Measurements from ENCODE around the gene RREB1.

The RREB1 gene

DNA sequence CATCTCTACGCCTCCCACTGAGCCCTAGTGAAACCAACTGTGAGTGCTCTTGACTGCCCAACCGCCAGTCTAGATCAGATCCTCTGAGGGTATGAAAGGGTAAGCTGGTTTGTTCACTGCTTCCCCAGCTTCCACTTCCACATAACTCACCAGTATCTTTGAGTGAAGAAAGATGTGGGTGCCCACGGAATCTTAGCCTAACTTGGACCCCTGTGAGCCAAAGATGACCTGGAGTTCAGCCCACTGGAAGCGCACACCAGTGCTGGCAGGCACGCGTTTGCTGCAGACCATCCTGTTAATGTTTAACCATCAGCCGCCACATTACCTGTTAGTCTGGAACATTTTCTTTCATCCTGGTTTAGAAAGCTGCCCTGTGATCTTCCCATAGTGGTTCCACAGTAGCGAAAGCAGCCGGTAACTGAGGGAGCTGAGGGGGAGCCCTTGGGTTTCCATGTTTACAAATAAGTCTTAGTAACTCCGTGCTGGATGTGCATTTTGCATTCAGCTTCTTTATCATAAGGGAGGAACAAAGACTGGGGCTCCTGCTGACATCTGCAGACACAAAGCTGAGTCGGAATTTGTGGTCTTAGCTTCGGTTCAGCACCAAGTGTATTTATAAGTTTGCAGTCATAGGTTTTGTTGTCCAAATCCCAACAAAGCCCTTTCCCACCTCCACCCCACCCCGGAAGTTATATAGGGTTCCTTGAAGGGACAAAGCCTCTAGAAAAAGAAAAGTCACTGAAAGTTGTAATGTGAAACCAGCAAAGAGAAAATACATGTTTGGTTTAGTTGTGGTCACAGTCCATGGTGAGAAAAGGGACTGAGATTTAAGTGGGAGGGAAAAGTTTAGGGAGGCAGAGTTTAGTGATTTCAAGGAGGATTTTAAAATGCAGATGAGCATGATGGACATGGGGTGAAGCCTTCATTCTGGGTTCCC is 134.2 kb downstream of the RREB1 start:
- Histone ChIP-seq H3K27me3 (ENCODE audit: insufficient read depth, poor library complexity, severe bottlenecking) (no peaks in the 10 kb centered on the region), H3K27ac (replicated peaks) (no peak overlapping the region), H3K4me3 (replicated peaks; ENCODE audit: insufficient read depth, low read length) (no peak overlapping the region)
- TF ChIP-seq, protein P1, sequence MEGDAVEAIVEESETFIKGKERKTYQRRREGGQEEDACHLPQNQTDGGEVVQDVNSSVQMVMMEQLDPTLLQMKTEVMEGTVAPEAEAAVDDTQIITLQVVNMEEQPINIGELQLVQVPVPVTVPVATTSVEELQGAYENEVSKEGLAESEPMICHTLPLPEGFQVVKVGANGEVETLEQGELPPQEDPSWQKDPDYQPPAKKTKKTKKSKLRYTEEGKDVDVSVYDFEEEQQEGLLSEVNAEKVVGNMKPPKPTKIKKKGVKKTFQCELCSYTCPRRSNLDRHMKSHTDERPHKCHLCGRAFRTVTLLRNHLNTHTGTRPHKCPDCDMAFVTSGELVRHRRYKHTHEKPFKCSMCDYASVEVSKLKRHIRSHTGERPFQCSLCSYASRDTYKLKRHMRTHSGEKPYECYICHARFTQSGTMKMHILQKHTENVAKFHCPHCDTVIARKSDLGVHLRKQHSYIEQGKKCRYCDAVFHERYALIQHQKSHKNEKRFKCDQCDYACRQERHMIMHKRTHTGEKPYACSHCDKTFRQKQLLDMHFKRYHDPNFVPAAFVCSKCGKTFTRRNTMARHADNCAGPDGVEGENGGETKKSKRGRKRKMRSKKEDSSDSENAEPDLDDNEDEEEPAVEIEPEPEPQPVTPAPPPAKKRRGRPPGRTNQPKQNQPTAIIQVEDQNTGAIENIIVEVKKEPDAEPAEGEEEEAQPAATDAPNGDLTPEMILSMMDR (IDR thresholded peaks at IDR 0.05; ENCODE audit: insufficient read depth, low read length): no peak
- TF ChIP-seq SPI1 (IDR thresholded peaks at IDR 0.05; ENCODE audit: borderline replicate concordance, low read depth) (no peak), POLR2AphosphoS5 (IDR thresholded peaks at IDR 0.05; ENCODE audit: low read depth) (no peak), GABPA (IDR thresholded peaks at IDR 0.05; ENCODE audit: low read depth) (no peak)
- TF ChIP-seq, protein P2, sequence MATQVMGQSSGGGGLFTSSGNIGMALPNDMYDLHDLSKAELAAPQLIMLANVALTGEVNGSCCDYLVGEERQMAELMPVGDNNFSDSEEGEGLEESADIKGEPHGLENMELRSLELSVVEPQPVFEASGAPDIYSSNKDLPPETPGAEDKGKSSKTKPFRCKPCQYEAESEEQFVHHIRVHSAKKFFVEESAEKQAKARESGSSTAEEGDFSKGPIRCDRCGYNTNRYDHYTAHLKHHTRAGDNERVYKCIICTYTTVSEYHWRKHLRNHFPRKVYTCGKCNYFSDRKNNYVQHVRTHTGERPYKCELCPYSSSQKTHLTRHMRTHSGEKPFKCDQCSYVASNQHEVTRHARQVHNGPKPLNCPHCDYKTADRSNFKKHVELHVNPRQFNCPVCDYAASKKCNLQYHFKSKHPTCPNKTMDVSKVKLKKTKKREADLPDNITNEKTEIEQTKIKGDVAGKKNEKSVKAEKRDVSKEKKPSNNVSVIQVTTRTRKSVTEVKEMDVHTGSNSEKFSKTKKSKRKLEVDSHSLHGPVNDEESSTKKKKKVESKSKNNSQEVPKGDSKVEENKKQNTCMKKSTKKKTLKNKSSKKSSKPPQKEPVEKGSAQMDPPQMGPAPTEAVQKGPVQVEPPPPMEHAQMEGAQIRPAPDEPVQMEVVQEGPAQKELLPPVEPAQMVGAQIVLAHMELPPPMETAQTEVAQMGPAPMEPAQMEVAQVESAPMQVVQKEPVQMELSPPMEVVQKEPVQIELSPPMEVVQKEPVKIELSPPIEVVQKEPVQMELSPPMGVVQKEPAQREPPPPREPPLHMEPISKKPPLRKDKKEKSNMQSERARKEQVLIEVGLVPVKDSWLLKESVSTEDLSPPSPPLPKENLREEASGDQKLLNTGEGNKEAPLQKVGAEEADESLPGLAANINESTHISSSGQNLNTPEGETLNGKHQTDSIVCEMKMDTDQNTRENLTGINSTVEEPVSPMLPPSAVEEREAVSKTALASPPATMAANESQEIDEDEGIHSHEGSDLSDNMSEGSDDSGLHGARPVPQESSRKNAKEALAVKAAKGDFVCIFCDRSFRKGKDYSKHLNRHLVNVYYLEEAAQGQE (IDR thresholded peaks at IDR 0.05; ENCODE audit: insufficient replicate concordance, low read depth): no peak
- no peak for DNase-seq (ENCODE audit: low read depth in 1 of 2, low spot score in 1 of 2)

DNA sequence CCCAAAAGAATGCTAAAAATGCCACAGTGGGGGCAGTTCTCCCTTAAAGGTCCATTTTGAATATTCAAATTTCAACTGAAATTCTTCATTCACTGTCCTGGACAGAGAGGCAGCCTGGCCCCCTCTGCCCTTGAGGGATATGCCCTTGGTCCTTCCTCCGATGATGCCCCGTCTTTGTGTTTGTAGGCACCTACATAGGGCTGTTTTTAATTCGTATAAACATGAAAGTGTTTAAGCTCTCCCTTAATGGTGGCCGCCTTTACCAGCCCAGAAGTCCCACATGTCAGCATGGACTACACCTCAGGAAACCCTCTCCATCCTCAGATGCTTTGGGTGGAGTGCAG is 135.0 kb downstream of the RREB1 start:
- Histone ChIP-seq H3K27ac (replicated peaks) (peak overlapping the region; percentile 21), H3K4me3 (replicated peaks; ENCODE audit: insufficient read depth, low read length) (no peak overlapping the region)
- DNase-seq (ENCODE audit: low read depth in 1 of 2, low spot score in 1 of 2): no peak

DNA sequence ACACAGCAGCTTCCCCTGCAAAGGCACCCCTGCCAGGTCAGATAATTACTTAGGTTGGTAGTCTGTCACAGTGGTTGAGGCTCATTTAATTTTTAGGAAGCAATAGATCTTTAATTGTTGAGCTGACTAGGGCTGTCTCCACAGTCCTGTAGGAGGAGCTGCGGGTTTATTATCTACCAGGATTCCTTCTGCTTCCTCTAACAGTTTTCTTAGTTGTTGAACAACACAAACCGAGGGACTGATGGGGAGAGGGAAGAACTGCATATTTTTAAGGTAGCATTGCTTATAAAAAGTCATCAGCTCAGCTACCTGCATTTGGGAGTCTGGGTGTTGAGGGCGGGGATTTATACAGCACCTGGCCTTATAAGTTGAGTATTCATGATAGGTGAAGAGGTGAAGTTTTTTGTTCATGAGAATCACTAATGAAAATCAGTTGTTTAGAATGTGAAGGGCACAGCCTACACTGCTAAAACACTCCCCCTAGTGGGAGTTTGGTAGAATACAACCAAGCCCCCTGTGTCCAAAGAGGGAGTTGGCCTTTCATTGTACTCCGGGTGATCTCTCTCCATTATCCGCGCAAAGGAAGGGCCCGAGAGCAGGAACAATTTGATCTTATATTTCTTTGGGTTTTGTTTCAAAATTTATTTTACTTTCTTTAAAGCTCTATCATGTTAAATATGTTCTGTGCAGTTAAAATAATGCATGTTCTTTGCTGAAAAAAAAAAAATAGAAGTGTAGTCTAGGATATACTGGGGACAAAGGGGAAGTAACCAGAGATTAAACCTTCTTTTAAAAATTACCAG is 135.6 kb downstream of the RREB1 start:
- peak in 1 of 2 experiments; percentile 72 for DNase-seq (ENCODE audit: low read depth in 1 of 2, low spot score in 1 of 2)
- no peak for TF ChIP-seq POLR2AphosphoS5 (IDR thresholded peaks at IDR 0.05; ENCODE audit: low read depth)
- TF ChIP-seq, protein P1 (IDR thresholded peaks at IDR 0.05; ENCODE audit: insufficient read depth, low read length): peak; percentile 77
- TF ChIP-seq, protein P2 (IDR thresholded peaks at IDR 0.05; ENCODE audit: insufficient replicate concordance, low read depth): no peak
- H3K27me3 ChIP-seq (ENCODE audit: insufficient read depth, poor library complexity, severe bottlenecking): no peaks in the 10 kb centered on the region
- H3K4me3 ChIP-seq (replicated peaks; ENCODE audit: insufficient read depth, low read length): no peak overlapping the region
- peak overlapping the region; percentile 21 for H3K27ac ChIP-seq (replicated peaks)

More for the DNA sequence above, 135.0 kb downstream of the RREB1 start:
- no peaks in the 10 kb centered on the region for H3K27me3 ChIP-seq (ENCODE audit: insufficient read depth, poor library complexity, severe bottlenecking)
- TF ChIP-seq, protein P1 (IDR thresholded peaks at IDR 0.05; ENCODE audit: insufficient read depth, low read length): no peak
- TF ChIP-seq GABPA (IDR thresholded peaks at IDR 0.05; ENCODE audit: low read depth) (no peak), SPI1 (IDR thresholded peaks at IDR 0.05; ENCODE audit: borderline replicate concordance, low read depth) (no peak), POLR2AphosphoS5 (IDR thresholded peaks at IDR 0.05; ENCODE audit: low read depth) (no peak)
- TF ChIP-seq, protein P2 (IDR thresholded peaks at IDR 0.05; ENCODE audit: insufficient replicate concordance, low read depth): no peak
